ENCODE measurements around the gene CDH18.

The CDH18 gene

GRCh38 chr5:19462019-19462418 lies 526.0 kb downstream of the CDH18 start:
- no peak for TF ChIP-seq CTCF (IDR thresholded peaks at IDR 0.05)

DNA sequence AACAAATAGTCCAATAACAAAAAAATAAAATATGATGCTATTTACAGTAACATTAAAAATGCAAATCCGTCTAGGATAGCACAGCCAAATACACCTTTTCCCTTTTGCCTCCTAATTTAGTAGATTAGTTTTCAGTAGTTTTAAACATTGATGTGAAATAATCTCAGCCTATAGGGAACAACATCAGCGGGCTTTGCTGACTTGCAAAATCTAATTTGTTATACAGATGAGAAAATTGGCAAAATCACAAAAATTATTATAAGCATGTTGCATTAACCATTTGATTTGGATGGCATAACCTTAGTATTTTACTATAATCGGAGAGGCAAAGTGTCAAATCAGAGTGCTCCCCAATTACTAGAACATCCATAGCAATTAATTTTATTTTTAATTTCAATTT lies 563.5 kb downstream of the CDH18 start:
- TF ChIP-seq CTCF (IDR thresholded peaks at IDR 0.05), result no peak

All from LNCAP (cell line).